GM10248 (cell line): Measurements from ENCODE around the gene NDOR1.

Experiments used
- CTCF ChIA-PET: fragments of 300-600 bp; sonication (Branson Sonifier 250); formaldehyde crosslinking; extraction: SDS; loops from one replicate; lab custom pipeline; 2021; ENCODE audit warnings: antibody characterized with exemption; lab: Yijun Ruan, JAX
- POLR2A ChIA-PET: fragments of 350-650 bp; sonication (Branson Sonifier 250); formaldehyde crosslinking; extraction: SDS; loops from one replicate; lab custom pipeline; 2020; ENCODE audit warnings: antibody characterized with exemption; lab: Yijun Ruan, JAX
- DNase-seq: peaks from one replicate; pipeline ENCODE4 v3.0.0; 2012; ENCODE audit errors: extremely low spot score
- TF ChIP-seq, protein P1 (sequence below): IDR thresholded peaks from 2 replicates; pipeline ENCODE4 v1.5.1; 2012; ENCODE audit warnings: mild to moderate bottlenecking, low read depth; ENCODE audit errors: extremely low read depth, missing control alignments, control extremely low read depth

Gene NDOR1

DNA sequence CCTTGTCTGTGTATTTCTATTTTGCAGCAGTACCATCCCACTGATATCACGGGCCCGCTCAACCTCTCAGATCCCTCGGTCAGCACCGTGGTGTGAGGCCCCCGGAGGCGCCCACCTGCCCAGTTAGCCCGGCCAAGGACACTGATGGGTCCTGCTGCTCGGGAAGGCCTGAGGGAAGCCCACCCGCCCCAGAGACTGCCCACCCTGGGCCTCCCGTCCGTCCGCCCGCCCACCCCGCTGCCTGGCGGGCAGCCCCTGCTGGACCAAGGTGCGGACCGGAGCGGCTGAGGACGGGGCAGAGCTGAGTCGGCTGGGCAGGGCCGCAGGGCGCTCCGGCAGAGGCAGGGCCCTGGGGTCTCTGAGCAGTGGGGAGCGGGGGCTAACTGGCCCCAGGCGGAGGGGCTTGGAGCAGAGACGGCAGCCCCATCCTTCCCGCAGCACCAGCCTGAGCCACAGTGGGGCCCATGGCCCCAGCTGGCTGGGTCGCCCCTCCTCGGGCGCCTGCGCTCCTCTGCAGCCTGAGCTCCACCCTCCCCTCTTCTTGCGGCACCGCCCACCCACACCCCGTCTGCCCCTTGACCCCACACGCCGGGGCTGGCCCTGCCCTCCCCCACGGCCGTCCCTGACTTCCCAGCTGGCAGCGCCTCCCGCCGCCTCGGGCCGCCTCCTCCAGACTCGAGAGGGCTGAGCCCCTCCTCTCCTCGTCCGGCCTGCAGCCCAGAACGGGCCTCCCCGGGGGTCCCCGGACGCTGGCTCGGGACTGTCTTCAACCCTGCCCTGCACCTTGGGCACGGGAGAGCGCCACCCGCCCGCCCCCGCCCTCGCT is 37.5 kb upstream of the NDOR1 start:
- TF ChIP-seq, protein P1, sequence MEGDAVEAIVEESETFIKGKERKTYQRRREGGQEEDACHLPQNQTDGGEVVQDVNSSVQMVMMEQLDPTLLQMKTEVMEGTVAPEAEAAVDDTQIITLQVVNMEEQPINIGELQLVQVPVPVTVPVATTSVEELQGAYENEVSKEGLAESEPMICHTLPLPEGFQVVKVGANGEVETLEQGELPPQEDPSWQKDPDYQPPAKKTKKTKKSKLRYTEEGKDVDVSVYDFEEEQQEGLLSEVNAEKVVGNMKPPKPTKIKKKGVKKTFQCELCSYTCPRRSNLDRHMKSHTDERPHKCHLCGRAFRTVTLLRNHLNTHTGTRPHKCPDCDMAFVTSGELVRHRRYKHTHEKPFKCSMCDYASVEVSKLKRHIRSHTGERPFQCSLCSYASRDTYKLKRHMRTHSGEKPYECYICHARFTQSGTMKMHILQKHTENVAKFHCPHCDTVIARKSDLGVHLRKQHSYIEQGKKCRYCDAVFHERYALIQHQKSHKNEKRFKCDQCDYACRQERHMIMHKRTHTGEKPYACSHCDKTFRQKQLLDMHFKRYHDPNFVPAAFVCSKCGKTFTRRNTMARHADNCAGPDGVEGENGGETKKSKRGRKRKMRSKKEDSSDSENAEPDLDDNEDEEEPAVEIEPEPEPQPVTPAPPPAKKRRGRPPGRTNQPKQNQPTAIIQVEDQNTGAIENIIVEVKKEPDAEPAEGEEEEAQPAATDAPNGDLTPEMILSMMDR: no peak
- ChIA-PET POLR2A (no interaction called here), CTCF (interaction anchor here (1.2 to 1.4 kb wide), 2 partner anchors 8 to 69 kb away, joined by 3 to 4 read pairs; no protein-coding TSS in a partner anchor)
- DNase-seq: no peak

DNA sequence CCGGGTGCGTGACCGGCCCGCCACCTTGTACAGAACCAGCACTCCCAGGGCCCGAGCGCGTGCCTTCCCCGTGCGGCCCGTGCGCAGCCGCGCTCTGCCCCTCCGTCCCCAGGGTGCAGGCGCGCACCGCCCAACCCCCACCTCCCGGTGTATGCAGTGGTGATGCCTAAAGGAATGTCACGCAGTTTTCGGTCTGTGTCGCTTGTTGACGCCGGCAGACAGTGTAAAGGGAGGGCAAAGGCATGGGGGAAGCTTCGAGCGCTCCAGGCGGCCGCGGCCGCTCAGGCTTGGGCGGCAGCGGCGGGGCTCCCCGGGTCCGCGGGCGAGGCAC is 37.0 kb upstream of the NDOR1 start:
- no peak for DNase-seq
- CTCF ChIA-PET: interaction anchor here (1.2 to 1.4 kb wide), 2 partner anchors 69 to 72 kb away, joined by 3 read pairs; no protein-coding TSS in a partner anchor
- TF ChIP-seq, protein P1: no peak
- POLR2A ChIA-PET: no interaction called here

DNA sequence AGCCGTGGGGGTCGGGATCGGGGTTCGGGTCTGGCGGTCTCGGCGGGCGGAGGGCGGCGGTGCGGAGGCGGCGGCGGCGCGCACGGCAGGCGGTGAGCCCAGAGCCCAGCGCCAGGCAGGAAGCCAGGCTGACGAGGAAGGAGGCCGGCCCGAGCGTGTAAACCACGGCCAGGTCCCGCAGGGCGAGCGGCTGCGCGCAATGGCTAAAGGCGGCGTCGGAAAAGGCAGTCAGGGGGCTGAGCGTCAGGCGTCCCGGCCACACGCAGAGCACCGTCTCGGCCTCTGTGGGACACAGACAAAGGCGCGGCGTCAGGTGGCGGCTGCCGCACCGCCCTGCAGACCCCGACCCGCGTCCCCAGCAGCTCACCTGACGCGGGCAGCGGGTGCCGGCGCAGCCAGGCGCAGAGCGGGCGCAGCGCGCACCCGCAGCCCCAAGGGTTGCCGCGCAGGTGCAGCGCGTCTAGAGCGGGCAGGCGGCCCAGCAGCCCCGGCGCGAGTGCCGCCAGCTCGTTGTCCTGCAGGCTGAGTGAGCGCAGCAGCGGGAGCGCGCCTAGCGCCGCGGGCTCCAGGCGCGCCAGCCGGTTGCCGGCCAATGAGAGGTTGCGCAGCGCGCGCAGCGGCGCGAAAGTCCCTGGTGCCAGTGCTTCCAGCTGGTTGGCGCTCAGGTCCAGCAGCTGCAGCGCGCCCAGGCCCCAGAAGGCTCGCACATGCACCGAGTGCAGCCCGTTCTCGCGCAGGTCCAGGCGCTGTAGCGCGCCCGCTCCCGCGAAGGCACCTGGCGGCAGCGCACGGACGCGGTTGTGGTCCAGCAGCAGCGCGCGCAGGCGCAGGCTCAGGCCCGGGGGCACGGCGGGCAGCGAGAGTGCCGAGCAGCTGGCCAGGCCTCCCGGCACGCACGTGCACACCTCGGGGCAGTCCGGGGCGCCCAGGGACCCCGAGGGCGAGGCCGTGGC is 36.3 kb upstream of the NDOR1 start:
- POLR2A ChIA-PET: no interaction called here

DNA sequence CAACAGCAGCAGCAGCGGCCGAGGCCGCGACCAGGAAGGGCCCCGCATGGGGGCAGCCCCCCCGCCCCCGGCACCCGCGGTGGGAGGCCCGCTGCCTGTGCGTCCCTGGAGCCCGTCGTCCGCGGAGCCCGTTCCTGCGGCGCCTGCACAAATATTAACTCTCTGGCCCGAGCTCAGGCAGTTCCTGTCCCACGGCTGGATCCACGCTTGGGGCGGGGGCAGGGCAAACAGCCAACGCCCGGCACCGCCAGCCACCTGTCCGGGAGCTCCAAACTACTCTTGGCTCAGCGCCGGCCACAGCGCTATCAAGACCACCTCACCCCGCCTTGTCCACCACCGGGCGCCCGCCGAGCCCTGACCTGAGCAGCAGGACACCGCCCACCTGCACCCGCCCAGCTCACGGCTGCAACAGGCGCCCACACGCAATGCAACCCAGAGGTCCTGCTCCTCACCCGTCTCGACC is 35.6 kb upstream of the NDOR1 start, which contains the start of gene LRRC26:
Gene LRRC26 (minus strand): TSS at position 156 of the 463 bp plus-strand sequence. CDS start 108 bp downstream, at position 48.
- TF ChIP-seq, protein P1: no peak
- ChIA-PET CTCF (interaction anchor here (1.2 to 1.5 kb wide), 3 partner anchors 19 to 71 kb away, joined by 3 to 5 read pairs (median 3); partner anchors contain the start of genes ANAPC2 and SSNA1), POLR2A (interaction anchor here (1.8 kb wide), 1 partner anchor 19 kb away, joined by 5 read pairs; no protein-coding TSS in a partner anchor)
- no peak for DNase-seq

More for the DNA sequence above, 36.3 kb upstream of the NDOR1 start:
- CTCF ChIA-PET: interaction anchor here (1.2 to 1.5 kb wide), 3 partner anchors 68 to 71 kb away, joined by 3 read pairs; no protein-coding TSS in a partner anchor
- peak; percentile 61 for DNase-seq
- TF ChIP-seq, protein P1: no peak

DNA sequence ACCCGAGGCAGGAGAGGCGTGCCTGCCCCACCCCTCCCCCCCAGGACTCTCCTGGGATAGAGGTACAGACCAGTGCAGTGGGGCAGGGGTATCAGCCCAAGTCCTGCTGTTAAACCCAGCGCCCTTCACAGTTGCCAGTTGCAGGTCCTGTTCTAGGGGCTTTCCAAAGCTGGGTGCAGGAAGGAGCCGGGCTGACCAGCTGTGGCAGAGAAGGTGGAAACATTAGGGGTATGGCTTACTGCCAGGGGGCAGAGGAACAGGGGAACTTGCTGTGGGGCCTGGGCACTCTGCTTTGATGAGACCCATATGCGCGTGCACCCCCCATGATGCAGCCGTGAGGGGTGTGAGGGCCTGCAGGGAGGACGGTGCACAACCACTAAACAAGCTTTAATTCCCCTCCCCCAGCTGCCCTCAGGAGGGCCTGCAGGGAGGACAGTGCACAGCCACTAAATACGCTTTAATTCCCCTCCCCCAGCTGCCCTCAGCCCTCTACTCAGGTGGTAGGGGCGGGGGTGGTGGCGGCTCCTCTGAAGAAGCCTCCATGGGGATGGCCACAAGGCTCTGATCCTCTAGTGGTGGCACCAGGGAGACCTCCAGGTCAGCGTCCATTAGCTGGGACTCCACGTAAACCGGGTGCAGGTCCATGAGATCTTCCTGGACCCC is 34.9 kb upstream of the NDOR1 start:
- no peak for DNase-seq
- CTCF ChIA-PET: interaction anchor here (1.2 to 1.8 kb wide), 4 partner anchors 18 to 141 kb away, joined by 3 to 5 read pairs (median 4); partner anchors contain the start of genes ANAPC2, MAN1B1 and SSNA1
- TF ChIP-seq, protein P1: no peak
- POLR2A ChIA-PET: interaction anchor here (0.9 to 1.8 kb wide), 2 partner anchors 18 to 70 kb away, joined by 3 to 5 read pairs; partner anchors contain the start of gene TUBB4B
